ENCODE data around the gene ARHGEF37. TPM values are rescaled to one million over a fixed set of nuclear protein-coding genes. Genes with fewer than 3 reads are reported as not detected.

The ARHGEF37 gene
- total RNA-seq, 1 donor from 2014 or later = 3.3 TPM

GRCh38 chr5:149683964-149684363 lies 102.7 kb downstream of the ARHGEF37 start:
- H3K9me3 Mint-ChIP-seq (ENCODE audit: low read depth) = no peaks in the 10 kb centered on the region
- H3K4me3 Mint-ChIP-seq (ENCODE audit: low read depth) = no peak overlapping the region
- peaks cover 60% of the 10 kb centered on the region for H3K27me3 Mint-ChIP-seq
- DNase-seq (ENCODE audit: low spot score, unreplicated experiment) = no peak
- TF ChIP-seq CTCF (IDR thresholded peaks at IDR 0.05; ENCODE audit: unreplicated experiment) = no peak
- peaks cover 14% of the 10 kb centered on the region for H3K4me1 Mint-ChIP-seq (ENCODE audit: low read depth)
- H3K27ac Mint-ChIP-seq = peak overlapping the region; percentile 63
- no peaks in the 10 kb centered on the region for H3K36me3 Mint-ChIP-seq (ENCODE audit: insufficient read depth)

- Mint-ChIP-seq H3K36me3 (ENCODE audit: insufficient read depth) (no peaks in the 10 kb centered on the region), H3K4me1 (ENCODE audit: low read depth) (peaks cover 14% of the 10 kb centered on the region), H3K27ac (peak overlapping the region; percentile 63), H3K4me3 (ENCODE audit: low read depth) (no peak overlapping the region), H3K9me3 (ENCODE audit: low read depth) (no peaks in the 10 kb centered on the region), H3K27me3 (peaks cover 61% of the 10 kb centered on the region)
- DNase-seq (ENCODE audit: low spot score, unreplicated experiment) = no peak
- TF ChIP-seq CTCF (IDR thresholded peaks at IDR 0.05; ENCODE audit: unreplicated experiment) = no peak
These were observed 103.1 kb downstream of the ARHGEF37 start for GRCh38 chr5:149684371-149684770.

Other genes starting within 250 kb of the ARHGEF37 start
- gene GRPEL2, start 236.0 kb upstream of the ARHGEF37 start, total RNA-seq = 17.6 and 20.2 TPM in 2 replicates
- gene PCYOX1L, start 223.5 kb upstream of the ARHGEF37 start, total RNA-seq = 18.6 and 20.6 TPM in 2 replicates
- gene IL17B, start 202.2 kb upstream of the ARHGEF37 start, total RNA-seq = not detected in 2 replicates
- gene CSNK1A1, start 30.1 kb upstream of the ARHGEF37 start, total RNA-seq = 213 and 219 TPM in 2 replicates
- gene PPARGC1B, start 148.8 kb downstream of the ARHGEF37 start, total RNA-seq = 0.24 and 0.44 TPM in 2 replicates